ENCODE data around the gene UBE2L3.

DNA sequence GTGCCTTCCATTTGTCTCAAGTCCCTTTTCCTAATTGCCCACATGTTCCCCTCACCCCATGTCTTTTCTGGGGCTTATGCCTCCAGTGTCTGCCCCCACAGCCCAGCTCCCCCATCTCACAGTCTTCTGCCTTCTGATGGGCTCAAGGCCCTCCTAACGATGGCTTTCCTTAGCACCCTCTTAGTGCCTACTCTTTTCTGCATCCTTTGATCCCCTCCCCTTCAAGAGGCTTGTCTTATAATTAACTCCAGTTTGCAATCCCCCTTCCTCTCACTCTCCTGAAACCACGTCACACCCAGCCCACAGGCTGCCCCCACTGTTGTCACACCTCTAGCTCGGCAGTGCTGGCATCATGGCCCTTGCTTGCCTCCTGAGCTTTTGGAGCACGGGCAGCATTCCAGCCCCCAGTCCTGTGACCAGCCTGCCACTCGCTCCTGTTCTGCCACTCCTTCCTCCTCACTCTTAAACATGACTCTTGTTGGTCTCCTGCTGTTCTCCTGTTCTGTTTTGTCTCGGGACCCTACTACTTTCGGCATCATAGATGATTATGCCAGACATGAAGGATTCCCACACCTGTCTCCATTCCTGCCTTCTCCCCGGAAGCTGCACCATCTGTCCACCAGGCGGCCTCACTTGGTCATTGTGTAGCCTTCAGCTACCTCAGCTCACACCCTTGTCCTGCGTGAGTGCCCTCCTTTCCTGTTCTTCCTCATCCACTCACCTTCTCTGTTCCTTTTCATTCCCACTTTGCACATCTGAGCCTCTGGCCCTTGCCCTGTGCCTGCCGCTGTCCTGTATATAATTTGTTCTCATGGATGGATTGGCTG, 26.1 kb downstream of the UBE2L3 start:
- no peak for TF ChIP-seq GATA2 (IDR thresholded peaks at IDR 0.05; ENCODE audit: low read depth, low read length)
- TF ChIP-seq GATA3 (IDR thresholded peaks at IDR 0.05; ENCODE audit: low read depth, low read length), result no peak

Measured in SH-SY5Y (cell line).